HG02852 (cell line): Measurements from ENCODE around the gene CNRIP1.
"Not testable (repeated sequence)": the region's sequence is repeated elsewhere in the genome, so short reads cannot be mapped to it uniquely, and the experiment has no call there.

Experiments
- ATAC-seq: cut with Tn5 transposase; IDR thresholded peaks from one replicate; pipeline ENCODE4 v1.9.1; 2021; ENCODE audit warnings: mild to moderate bottlenecking, moderate library complexity; ENCODE audit not compliant: unreplicated experiment

The CNRIP1 gene

DNA sequence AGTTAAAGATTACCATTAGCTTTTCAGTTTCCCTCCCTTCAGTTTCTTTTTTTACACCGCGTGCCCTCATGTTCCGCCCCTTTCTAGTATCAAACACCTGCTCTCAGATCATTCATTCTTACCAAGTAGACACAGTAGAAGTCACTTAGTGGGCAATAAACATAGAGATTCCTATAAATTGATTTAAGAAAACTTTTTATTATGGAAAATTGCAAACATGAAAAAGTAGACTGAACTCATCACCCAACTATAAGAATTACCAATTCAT is 21.2 kb upstream of the CNRIP1 start:
- ATAC-seq = no peak

DNA sequence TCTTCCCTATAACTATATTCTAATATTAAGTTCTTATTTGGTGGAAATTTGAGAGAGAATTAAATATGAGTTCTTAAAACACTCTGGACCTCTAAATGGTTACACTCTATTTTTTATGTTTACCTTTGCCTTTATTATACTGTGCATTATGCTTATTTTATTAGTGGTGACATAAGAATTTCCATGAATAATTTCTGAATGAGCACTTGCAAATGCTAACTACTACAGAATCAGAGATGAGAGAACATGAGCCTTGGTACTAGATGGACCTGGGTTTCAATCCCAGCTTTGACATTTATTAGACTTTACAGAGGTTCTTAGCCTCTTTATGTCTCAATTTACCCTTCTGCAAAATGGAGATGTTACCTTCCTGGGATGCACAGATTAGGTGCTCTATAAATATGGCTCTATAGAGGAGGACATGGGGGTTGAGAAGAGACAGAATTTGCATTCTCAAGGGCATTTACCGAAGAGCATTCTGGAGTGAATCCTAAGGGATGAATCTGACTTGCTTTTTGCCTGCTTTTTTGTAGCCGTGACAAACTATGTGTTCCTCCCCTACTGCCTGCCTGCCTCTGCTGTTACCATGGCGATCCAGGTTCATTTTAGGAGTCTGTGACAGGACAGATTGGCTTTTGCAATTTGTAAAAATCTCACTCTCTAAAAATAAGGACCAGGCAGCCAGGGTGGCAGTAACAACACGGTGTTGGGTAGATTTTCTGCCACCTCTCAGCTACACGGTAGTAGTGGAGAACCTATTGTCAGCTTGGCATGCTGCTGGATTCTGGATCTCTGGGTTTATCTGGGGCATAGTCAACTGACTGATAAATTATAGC is 20.7 kb upstream of the CNRIP1 start:
- no peak for ATAC-seq

DNA sequence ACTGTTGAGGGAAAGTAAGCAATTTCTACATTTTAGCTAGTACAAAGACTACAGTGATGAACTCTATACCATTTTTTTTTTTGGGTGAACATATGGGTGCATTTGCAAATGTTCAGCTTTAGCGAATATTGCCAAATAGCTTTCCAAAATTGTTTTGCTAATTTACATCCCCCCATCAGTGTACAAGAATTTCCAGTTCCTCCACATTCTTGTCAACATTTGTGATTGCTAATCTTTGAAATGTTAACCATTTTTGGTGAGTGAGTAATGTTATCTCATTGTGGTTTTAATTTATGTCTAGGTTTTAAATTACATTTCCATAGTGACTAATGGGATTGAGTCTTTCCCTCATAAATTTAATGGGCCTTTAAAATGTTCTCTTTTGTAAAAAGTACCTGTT is 16.4 kb upstream of the CNRIP1 start:
- no peak for ATAC-seq

DNA sequence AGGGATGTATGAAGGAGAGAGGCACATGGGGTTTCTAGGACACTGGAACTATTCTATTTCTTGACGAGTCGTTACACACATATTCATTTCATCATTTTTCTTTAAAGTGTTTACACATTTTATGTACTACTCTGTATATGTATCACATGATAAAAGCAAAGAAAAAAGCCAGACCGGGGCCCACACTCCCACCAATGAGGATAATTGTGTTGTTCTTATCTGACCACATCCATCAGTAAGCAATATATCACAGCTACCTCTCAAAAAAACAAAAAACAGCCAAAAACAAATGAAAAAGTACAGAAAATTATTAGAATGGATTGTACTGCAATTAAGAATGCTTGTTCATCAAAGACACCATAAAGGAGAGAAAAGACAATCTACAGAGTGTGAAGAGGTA is 14.2 kb upstream of the CNRIP1 start:
- ATAC-seq = no peak

DNA sequence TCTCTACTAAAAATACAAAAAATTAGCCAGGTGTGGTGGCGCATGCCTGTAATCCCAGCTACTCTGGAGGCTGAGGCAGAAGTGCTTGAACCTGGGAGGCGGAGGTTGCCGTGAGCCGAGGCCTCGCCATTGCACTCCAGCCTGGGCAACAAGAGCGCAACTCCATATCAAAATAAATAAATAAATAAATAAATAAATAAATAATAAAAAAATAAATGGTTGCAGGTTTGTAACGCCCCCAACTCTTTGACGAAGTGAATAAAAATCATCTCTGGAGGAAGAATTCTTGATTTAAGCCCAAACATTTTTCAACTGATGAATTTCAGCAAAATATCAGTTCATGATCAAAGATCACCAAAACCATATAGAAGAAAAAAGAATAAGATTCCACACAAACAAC is 13.3 kb upstream of the CNRIP1 start:
- ATAC-seq = no peak

DNA sequence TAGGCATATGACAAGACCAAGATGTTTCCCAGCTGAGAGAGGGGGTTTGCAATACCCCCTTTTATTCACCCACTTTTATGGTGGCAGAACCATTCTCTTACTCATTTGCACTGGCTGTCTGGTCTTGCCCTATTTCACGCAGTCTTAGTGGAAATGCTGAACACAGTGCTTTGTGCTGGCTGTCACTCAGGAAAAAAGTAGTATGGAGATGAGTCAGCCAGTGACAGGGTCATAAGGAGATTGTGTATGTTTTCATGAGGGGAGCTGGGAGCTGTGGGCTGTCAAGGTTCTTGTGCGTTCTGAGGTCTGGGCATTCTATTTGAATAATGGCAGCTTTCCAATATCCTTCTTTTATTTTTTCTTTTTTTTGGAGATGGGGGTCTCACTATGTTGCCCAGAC is 10.9 kb upstream of the CNRIP1 start:
- peak; percentile 54 for ATAC-seq

DNA sequence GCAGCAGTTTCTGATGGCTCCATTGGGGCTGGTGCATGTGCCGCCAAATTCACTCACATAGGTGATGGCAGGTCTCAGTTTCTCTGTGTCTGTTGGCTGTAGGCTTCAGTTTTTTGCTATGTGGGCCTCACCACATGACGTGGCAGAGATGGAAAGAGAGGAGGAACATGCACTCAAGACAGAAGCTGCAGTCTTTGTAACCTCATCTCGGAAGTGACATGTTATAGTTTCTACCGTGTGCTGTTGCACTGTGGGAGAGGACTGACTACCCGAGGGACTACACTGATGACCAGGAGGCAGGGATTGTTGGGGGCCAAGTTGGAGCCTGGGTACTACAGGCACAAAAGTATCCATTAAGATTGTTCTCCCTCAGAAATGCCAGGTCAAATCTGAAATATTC is 9.2 kb upstream of the CNRIP1 start:
- ATAC-seq = no peak

DNA sequence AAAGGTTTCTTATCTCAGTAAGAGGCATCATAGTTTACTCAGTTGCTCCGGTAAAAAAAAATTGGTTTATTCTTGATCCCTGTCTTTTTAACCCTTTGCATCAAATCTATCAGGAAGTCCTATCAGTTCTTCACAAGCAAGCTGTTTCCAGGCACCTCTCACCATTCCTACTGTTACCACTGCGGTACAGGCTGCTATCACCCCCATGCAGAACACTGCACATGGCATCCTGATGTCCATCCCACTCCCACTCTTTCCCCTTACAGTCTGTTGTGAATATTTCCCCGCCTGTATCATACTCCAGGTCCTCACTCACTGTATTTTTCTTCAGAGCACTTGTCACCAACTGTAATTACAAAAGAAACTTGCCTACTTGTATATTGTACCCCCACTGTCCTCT is 5.3 kb upstream of the CNRIP1 start:
- no peak for ATAC-seq

DNA sequence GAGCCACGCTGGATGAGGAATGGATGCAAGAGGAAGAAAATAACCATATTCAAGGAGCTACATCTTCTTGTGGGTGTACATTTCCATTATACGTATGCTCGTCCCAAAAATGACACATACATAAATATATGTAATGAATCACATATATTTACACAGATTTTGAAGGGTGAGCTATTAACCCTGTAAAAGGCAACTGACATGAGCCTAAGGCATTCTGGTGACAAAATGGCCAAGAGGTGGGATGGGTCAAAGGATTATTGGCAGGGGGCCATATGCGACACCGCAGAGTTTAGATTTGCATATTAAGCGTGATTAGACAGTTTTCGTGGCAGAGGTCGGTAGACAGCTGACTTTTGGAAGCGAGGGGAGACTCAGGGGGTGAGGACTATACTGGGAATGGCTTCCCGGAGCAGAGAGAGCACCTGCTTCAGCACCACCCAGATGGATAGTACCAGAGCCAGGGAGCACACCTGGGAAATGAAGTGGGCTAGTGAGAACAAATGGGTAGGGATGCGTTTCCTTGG is 431 bp upstream of the CNRIP1 start:
- no peak for ATAC-seq

DNA sequence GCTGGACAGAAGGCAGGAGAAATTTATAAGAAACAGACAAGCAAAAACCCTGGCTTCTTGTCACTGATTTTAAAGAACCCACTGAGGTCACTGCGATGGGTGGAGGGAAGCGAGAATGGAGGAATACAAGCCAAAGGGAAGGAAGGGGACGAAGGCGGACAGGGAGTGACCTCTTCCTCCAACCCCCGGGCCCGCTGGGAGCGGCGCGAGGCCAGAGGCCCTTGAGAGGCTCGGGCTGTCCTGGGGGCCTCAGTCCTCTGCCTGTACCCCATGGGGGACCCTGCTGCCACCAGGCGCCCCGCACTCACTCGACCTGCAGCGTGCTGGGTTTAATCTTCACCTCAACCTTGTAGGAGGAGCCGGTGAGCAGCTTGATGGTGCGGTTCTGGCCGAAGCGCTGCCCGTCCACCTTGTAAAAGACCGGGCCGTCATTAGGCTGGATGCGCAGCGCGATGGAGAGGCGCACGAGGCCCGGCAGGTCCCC is 793 bp downstream of the CNRIP1 start:
- no peak for ATAC-seq

DNA sequence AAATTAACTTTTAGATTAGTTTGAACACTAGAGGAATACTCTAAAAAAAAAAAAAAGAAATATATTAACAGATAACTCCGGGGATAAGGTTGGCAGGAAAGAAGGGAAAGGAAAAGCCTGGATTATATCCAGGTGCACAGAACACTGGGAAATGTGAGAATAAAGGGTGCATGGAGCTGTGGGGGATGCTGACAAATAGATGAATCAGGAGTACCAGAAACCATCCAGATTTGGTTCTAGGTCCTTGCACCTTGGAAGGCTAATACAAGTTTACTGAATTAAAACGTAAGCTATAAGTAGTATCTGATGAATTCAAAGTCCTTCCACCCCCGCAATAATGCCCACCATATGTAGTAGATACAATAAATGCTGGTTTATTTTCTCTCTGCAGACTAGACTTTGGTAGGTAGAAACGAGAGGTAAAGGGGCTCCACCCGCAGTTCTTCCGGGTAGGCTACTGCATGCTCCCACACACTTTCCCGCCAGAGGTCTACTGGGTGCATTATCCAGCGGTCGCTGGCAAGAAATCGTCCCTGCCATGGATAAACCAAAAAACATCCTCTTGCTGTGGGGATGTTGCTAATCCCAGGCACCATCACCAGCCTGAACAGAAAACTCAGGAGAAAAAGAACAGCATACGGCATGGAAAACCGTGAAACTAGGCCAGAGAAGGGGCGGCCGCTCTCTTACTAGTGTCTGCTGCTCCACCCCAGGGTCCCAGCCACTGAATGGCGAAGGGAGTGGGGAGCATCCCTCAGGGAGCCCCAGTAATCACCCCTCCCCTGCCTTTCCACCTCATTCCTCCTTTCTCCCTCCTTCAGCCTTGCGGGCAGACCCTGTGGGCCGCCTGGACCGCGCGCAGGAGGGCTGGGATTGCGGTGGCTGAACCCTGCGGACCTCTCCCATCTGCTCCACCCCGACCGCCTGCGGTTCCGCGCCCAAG is 1.5 kb downstream of the CNRIP1 start:
- no peak for ATAC-seq

DNA sequence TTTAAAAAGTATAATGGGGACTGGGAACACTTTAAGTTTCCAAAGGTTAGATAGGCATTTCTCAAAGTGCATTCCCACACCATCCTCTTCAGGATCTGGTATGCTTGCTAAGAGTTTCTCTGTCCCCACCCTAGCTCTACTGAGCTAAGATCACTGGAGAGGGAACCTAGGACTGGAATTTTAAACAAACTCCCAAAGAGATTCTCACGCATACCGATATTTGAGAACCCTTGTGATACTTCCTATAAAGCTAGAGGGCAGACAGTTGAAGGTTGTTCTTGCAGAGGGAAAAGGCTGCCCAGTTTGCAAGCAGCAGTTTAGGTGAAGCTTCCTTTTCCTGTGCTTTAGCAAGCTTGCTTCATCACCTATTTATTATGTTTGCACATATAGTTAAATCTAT is 3.6 kb downstream of the CNRIP1 start:
- no peak for ATAC-seq

DNA sequence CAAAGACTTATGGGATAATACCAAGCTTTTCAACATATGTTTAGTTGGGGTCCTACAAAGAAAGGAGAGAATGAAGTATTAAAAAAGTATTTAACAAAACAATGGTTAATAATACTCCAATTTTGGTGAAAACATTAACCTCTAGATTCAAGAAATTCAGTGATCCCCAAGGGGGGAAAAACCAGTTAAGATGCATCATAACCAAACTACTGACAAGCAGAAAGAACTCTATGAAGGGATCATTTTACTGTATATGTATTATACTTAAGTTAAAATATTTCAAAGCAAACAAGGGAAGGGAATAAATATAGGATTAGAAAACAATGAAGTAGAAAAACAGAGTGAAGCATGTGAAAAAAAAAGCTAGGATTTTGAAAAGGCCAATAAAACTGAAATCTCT is 8.7 kb downstream of the CNRIP1 start:
- ATAC-seq = no peak

DNA sequence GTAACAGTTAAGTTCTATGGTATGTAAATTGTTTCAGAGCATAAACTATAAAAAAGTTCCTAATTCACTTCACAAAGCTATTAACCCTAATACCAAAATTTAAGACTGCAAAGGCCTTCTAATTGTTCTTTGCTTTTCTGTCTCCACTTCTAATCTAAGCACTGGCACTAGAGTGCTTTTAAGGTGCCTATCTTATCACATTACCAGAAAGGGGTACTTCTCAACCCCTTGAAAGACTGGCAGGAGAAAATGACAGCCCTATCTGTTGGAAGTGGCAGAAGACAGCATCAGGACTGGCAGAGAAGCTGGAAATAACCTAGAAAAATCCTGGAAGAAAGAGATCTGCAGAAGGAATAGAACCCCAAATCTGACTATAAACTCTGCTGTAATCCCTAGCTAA is 10.3 kb downstream of the CNRIP1 start:
- no peak for ATAC-seq

DNA sequence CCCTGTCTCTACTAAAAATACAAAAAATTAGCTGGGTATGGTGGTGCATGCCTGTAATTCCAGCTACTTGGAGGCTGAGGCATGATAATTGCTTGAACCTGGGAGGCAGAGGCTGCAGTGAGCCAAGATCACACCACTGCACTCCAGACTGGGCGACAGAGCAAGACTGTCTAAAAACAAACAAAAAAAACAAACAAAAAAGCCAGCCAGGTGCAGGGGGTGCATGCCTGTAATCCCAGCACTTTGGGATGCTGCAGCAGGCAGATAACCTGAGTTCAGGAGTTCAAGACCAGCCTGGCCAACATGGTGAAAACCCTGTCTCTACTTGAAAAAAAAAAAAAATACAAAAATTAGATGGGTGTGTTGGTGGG is 15.9 kb downstream of the CNRIP1 start:
- ATAC-seq = not testable (repeated sequence)

DNA sequence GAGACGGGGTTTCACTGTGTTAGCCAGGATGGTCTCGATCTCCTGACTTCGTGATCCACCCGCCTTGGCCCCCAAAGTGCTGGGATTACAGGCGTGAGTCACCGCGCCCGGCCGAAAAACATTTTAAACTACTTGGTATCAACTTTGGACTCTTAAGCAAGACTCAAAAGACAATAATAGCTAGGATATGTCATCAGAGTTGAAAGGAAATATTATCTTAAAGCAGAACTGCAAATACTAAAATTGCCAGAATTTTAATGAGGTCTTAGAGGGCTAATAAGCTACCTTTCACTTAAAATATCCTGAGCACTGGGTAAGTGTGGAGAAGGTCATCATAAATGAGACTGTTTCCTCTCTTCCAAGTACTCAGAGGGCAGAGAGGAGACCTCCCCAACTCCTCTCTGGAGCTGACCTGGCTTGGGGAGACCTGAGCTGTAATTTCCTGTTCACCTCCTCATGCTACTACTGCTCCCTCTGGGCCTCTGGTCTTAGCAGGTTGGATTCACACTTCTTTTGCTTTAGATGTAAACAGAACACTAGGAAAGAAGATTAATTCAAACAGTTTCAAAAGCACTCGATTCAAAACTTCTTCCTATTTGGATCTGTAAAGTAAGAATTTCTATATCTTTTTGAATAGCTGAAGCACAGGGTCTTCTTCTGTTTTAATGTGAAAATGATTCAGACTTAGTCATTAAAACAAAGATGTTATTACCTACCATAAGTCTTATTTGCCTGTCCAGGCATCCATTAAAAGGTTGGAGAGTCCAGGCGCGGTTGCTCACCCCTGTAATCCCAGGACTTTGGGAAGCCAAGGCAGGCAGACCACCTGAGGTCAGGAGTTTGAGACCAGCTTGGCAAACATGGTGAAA is 16.5 kb downstream of the CNRIP1 start:
- no peak for ATAC-seq

DNA sequence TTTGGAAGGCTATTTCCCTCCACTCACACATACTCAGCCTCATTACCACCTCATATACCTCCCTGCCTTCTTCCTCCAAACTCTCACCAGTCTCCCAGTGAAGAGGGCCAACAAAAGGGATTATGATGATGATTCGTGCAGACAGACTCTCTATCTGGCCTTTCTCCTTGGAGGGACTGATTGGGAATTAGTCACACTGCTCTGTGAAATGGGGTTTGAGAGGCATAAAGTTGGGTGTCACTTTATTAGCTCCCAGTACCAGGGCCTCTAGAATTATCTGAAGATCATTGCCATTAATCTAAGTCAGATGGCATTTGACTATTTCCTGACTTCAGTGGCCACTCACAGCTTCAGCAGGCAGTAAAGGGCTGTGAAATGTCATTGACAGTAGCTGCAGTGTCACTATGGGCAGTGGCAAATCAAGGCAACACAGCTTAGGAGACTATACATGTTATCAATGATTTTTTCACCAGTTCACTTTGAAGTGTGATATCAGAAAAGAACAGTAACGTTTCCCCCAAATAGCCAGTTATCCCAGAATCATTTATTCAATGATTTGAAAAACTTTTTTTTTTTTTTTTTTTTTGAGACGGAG is 17.4 kb downstream of the CNRIP1 start:
- no peak for ATAC-seq

DNA sequence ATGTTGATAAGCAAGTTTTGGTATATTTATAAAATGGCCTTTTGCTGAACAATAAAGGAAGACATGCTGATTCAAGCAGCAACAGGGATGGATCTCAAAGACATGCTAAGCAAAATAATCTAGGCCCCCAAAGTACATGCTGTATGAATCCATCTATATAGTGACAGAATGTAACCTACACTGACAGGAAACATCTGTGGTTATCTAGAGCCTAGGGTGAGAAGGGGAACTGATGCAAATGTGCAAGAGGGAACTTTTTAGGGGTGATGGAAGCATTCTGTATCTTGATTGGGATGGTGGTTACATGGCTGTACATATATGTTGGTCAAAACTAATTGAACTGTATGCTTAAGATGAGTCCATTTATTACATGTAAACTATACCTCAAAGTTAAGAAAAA is 24.2 kb downstream of the CNRIP1 start:
- peak; percentile 81 for ATAC-seq

DNA sequence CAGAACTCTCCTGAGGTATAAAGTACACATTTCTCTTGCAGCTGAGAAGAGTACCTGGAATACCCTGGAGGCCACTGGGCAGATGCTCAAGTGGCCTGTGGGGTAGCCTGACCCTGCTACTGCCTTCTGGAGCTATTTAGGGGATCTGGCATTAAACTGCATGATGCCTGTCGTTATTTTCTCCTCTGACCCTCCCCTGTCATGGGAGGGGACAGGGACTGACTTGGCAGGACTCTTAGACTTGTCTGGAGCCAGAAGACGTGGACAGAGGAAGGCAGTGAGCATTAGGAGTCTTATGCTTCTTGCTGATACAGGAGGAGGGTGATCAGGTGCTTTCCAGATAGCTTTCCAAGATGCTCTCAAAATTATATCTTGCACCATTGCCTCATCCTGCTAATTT is 24.8 kb downstream of the CNRIP1 start:
- no peak for ATAC-seq

DNA sequence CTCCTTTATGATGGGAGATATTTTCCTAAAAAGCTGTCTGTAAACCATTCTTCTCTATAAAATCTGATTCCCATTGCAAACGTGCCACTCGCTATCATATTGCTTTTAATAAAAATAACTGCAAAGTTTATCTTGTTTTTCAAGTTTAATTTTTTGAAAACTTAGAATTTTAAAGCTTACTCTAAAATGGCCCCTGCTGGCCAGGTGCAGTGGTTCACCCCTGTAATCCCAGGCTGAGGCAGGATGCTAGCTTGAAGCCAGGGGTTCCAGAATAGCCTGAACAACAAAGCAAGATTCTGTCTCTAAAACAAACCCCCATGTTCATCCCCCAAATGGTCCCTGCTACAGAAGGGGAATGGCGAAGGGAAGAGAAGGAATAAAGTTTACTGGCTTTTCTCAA is 25.6 kb downstream of the CNRIP1 start:
- ATAC-seq = no peak

DNA sequence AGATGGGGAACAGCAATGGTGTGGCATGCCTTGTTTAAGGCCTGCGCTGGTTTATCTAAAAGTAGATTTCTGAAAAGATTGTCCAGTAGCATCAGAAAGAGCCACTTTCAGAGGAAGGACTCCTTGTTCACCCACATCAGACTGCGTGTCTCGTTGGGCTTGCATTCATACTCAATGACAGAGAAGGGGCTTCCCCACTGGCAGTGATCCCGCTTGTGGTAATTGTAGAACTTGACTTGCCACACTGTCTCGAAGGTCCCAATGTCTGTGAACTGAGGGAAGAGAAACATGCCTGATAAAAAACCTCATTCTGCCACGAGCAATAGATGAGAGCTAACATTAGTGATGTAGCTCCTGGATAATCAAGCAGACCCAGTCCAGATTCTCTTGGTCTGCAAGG is 26.0 kb downstream of the CNRIP1 start:
- no peak for ATAC-seq
